Ovary (tissue), 9 donors: ENCODE data around the gene SLBP. TPM values are rescaled to one million over a fixed set of nuclear protein-coding genes. Genes with fewer than 3 reads are reported as not detected.

Source experiments
- DNase-seq, 5 donors: peaks; one replicate each; pipeline ENCODE4 v3.0.0-alpha.2; 2019 to 2020
- H3K27ac ChIP-seq, 2 donors: fragments of 200-600 bp; one replicate each; pipeline versions ENCODE4 v1.5.1 to v1.8.0; 2019 to 2022
- H3K27me3 ChIP-seq: fragments of 200-600 bp; one replicate; pipeline ENCODE4 v1.8.0; 2022
- H3K36me3 ChIP-seq: fragments of 200-600 bp; sonication (generic); one replicate; pipeline ENCODE4 v1.5.1; 2019
- H3K4me1 ChIP-seq: one replicate; pipeline ENCODE4 v1.8.1; 2013; ENCODE audit warnings: mild to moderate bottlenecking, moderate library complexity; ENCODE audit not compliant: insufficient read depth
- H3K4me3 ChIP-seq: fragments of 200-600 bp; sonication (generic); one replicate; pipeline ENCODE4 v1.5.1; 2017
- H3K9me3 ChIP-seq, 2 donors: fragments of 200-600 bp in 1 of 2; sonication (generic) in 1 of 2; one replicate each; pipeline versions ENCODE4 v1.5.1 to v1.8.1; 2013 to 2019; ENCODE audit warnings: mild to moderate bottlenecking in 1 of 2, moderate library complexity in 1 of 2
- CTCF ChIP-seq, 3 donors: fragments of 450-650 bp in 2 of 3; fragments of 200-600 bp in 1 of 3; IDR thresholded peaks; one replicate each; pipeline versions ENCODE4 v1.5.1 to v1.8.0; 2016 to 2022; ENCODE audit warnings: antibody characterized with exemption in 3 of 3, mild to moderate bottlenecking in 1 of 3
- EP300 ChIP-seq: sonication (generic); formaldehyde crosslinking; IDR thresholded peaks from one replicate; pipeline ENCODE4 v1.6.1; 2017; ENCODE audit warnings: antibody characterized with exemption
- POLR2A ChIP-seq: fragments of 450-650 bp; IDR thresholded peaks from one replicate; pipeline ENCODE4 v1.6.1; 2017; ENCODE audit warnings: antibody characterized with exemption, mild to moderate bottlenecking, moderate library complexity
- WGBS, 3 donors: extraction: QIAGEN DNeasy Blood & Tissue Kit in 1 of 3; methylation state at CpG; one replicate each; pipeline versions ENCODE4 v1.1.5 to v1.1.7; 2013 to 2017; 5-methylcytosine and 5-hydroxymethylcytosine counted together
- intact Hi-C, 4 donors: fragments of 100-400 bp; cut with DNase I; formaldehyde crosslinking; loops; one replicate each; pipeline versions ENCODE4 v1.11.0 to v1.15.1; 2022 to 2023
- polyA plus RNA-seq, 2 donors: library from polyadenylated mRNA; stranded (reverse); fragments of 200-250 nt in 1 of 2; fragments of 350-450 nt in 1 of 2; fragmentation: Illumina TruSeq in 1 of 2; extraction: RNeasy Lipid Tissue Mini Kit (QIAGEN cat#74804) in 1 of 2; gene quantifications; one replicate each; pipeline ENCODE4 v1.2.3, GENCODE V29; 2013 to 2014
- total RNA-seq, 7 donors: library from RNA; depleted of rRNA in 2 of 7; stranded (reverse); fragments of >200 nt in 2 of 7; fragmentation: NEBNext Ultra II Directional in 3 of 7; extraction: Animal tissue kit (Norgen Biotek cat#: 25700) in 3 of 7; gene quantifications; one replicate each; pipeline versions ENCODE4 v1.1.0 to v1.2.4, GENCODE V29; 2016 to 2023
- donor health status: DM: no; HTN: no; CAD: no; lungs with moderate emphysema.
- donor health status: DM: no; HTN: no; CAD: no.
- donor health status: Bipolar disorder and iron deficiency.
- donor health status: DM: yes; HTN: yes; CAD: no.
- donor health status: DM: no; HTN: no; CAD: no.
- donor health status: DM: yes; HTN: yes; CAD: no.

SLBP gene
- total and polyA plus RNA-seq, 9 donors = 30.9 to 64.8 (median 36.7) TPM

DNA sequence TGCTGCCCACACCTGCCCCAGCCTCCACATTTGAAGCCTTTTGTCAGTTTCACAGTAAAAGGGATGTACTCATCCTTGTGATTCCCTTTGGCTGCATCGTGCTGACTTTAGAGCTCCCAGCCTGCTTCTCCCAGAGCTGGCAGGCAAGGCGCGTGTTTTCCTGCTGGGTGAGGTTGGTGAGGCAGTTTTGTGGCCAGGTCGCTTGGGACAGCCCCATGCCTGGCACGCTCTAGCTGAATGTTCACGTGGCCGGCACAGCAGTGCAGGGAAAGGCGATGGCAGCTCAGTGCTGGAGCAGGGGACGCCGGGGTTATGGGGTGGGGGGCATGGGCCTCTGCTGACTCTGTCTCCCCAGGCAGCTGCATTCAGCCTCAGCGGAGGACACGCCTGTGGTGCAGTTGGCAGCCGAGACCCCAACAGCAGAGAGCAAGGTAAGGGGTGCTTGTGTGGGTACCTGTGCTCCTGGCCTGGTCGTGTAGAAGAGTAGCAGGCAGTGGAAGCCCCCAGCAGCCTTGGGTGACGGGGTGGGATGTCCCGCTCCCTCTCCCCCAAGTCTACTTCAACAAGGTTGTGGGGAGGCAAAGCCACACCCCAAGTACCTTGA, 18.5 kb upstream of the SLBP start:
- no peak overlapping the region for H3K27ac ChIP-seq
- no peaks in the 10 kb centered on the region for H3K9me3 ChIP-seq
- no peak for DNase-seq
- no peak for TF ChIP-seq POLR2A
- no peak for TF ChIP-seq CTCF (IDR thresholded peaks at IDR 0.05)
- TF ChIP-seq EP300 = no peak
- WGBS, 3 donors = 93 to 98% (median 98%) methylated on average over 14 to 16 of the region's 16 CpGs
- no peaks in the 10 kb centered on the region for H3K27me3 ChIP-seq
- no peaks in the 10 kb centered on the region for H3K4me1 ChIP-seq
- intact Hi-C loops = no loop called here
- H3K4me3 ChIP-seq = no peak overlapping the region
- no peaks in the 10 kb centered on the region for H3K36me3 ChIP-seq

- intact Hi-C loops = loop anchor here in 3 of 4 donors (5.0 kb wide), 2 partner anchors 36 to 371 kb away; no protein-coding TSS in a partner anchor
- H3K36me3 ChIP-seq = no peaks in the 10 kb centered on the region
- no peaks in the 10 kb centered on the region for H3K9me3 ChIP-seq
- TF ChIP-seq POLR2A (no peak), EP300 (no peak), CTCF (IDR thresholded peaks at IDR 0.05) (no peak)
- H3K27ac ChIP-seq = no peak overlapping the region
- H3K27me3 ChIP-seq = no peaks in the 10 kb centered on the region
- no peaks in the 10 kb centered on the region for H3K4me1 ChIP-seq
- DNase-seq = no peak
- no peak overlapping the region for H3K4me3 ChIP-seq
- WGBS, 3 donors = 88 to 91% (median 89%) methylated on average over 31 of the region's 31 CpGs
Measured at GRCh38 chr4:1728061-1728980, 16.2 kb upstream of the SLBP start.

GRCh38 chr4:1727117-1728031, 15.3 kb upstream of the SLBP start:
- WGBS, 3 donors = 68 to 74% (median 72%) methylated on average over 18 of the region's 18 CpGs

More at GRCh38 chr4:1727117-1728031, 15.3 kb upstream of the SLBP start:
- H3K27ac ChIP-seq = no peak overlapping the region
- peak in 1 of 5 donors; percentile 30 for DNase-seq
- no peaks in the 10 kb centered on the region for H3K9me3 ChIP-seq
- no peaks in the 10 kb centered on the region for H3K27me3 ChIP-seq
- no peaks in the 10 kb centered on the region for H3K4me1 ChIP-seq
- intact Hi-C loops = loop anchor here in 3 of 4 donors (5.0 kb wide), 2 partner anchors 35 to 370 kb away; no protein-coding TSS in a partner anchor
- H3K4me3 ChIP-seq = no peak overlapping the region
- no peak for TF ChIP-seq POLR2A
- no peak for TF ChIP-seq EP300
- TF ChIP-seq CTCF (IDR thresholded peaks at IDR 0.05) = no peak
- no peaks in the 10 kb centered on the region for H3K36me3 ChIP-seq
